Left forelimb (tissue), 1 donor: ENCODE measurements around the gene EPOP.
"Not testable (repeated sequence)": the region's sequence is repeated elsewhere in the genome, so short reads cannot be mapped to it uniquely, and the experiment has no call there.

Source experiments
- DNase-seq: peaks from one replicate; pipeline ENCODE4 v3.0.0-alpha.2; 2018; ENCODE audit warnings: low spot score

EPOP gene

DNA sequence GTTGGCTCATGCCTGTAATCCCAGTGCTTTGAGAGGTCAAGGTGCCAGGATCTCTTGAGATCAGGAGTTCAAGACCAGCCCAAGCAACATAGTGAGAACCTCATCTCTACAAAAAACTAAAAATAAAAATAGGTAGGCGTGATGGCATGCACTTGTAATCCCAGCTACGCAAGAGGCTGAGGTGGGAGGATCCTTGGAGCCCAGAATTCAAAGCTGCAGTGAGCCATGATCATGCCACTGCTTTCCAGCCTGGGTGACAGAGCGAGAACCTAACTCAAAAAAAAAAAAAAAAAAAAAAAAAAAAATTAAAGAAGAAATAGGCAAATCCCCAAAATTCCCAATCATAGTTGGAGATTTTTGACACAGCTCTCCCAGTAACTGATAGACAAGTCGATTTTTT, 36.8 kb downstream of the EPOP start:
- no peak for DNase-seq

GRCh38 chr17:38636054-38636453, 38.7 kb downstream of the EPOP start:
- no peak for DNase-seq

DNA sequence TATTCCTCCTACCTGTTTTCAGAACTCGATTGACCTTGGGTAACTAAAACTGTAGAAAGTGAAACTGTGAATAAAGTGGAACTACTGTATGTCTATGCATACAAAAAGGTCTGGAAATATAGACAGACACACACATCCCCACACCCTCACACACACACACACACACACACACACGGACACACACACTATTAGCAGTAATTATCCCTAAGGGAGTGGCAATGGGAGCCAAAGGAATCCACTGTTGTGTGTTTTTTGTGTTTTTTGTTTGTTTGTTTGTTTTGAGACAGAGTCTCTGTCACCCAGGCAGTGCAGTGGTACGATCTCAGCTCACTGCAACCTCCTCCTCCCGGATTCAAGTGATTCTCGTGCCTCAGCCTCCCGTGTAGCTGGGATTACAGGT, 42.4 kb downstream of the EPOP start:
- no peak for DNase-seq

GRCh38 chr17:38628441-38628840, 46.3 kb downstream of the EPOP start:
- DNase-seq = no peak

GRCh38 chr17:38627957-38628356, 46.8 kb downstream of the EPOP start:
- no peak for DNase-seq

GRCh38 chr17:38626606-38627226, 48.0 kb downstream of the EPOP start:
- DNase-seq = not testable (repeated sequence)

- no peak for DNase-seq
Measured at GRCh38 chr17:38625482-38625881, 49.3 kb downstream of the EPOP start.

GRCh38 chr17:38624782-38625355, 49.9 kb downstream of the EPOP start:
- DNase-seq = not testable (repeated sequence)
